ENCODE data around the gene SHMT2. TPM values are rescaled to one million over a fixed set of nuclear protein-coding genes. Genes with fewer than 3 reads are reported as not detected.
"Not testable (repeated sequence)": the region's sequence is repeated elsewhere in the genome, so short reads cannot be mapped to it uniquely, and the experiment has no call there.

SHMT2 gene
- total RNA-seq, 2 donors from 2014 or later: 76.7 to 134 TPM

- H3K4me3 ChIP-seq (ENCODE audit: low read length): peak overlapping the region; percentile 27
- H3K36me3 ChIP-seq (ENCODE audit: control insufficient read depth, insufficient read depth, low read length): peaks cover 28% of the 10 kb centered on the region
- no peak overlapping the region for H3K4me3 Mint-ChIP-seq
- H3K9me3 Mint-ChIP-seq: no peaks in the 10 kb centered on the region
- peaks cover 52% of the 10 kb centered on the region for H3K36me3 Mint-ChIP-seq (ENCODE audit: low read depth)
- WGBS, 2 experiments (ENCODE audit: insufficient coverage in 1 of 2, insufficient read length in 1 of 2): 70 to 100% methylated on average over 2 to 6 of the region's 7 CpGs
- peak; percentile 67 for DNase-seq
- peaks cover 9% of the 10 kb centered on the region for H3K4me1 ChIP-seq (ENCODE audit: control insufficient read depth, insufficient read depth, low read length)
- no peak overlapping the region for H3K9ac ChIP-seq (ENCODE audit: extremely low read depth, low read length, poor library complexity, severe bottlenecking)
- H3K27me3 ChIP-seq (ENCODE audit: control insufficient read depth, insufficient read depth, low read length, poor library complexity, severe bottlenecking): no peaks in the 10 kb centered on the region
- no peaks in the 10 kb centered on the region for H3K9me3 ChIP-seq (ENCODE audit: control insufficient read depth, low read length)
- H3K4me1 Mint-ChIP-seq: peaks cover 26% of the 10 kb centered on the region
- no peaks in the 10 kb centered on the region for H3K27me3 Mint-ChIP-seq (ENCODE audit: insufficient read depth)
- TF ChIP-seq CTCF (conservative IDR thresholded peaks at IDR 0.05): no peak
- peak overlapping the region; percentile 81 for H3K27ac Mint-ChIP-seq
- peak overlapping the region; percentile 34 for H3K27ac ChIP-seq (ENCODE audit: low read depth, low read length)
Observed at GRCh38 chr12:57272337-57273151, 43.0 kb downstream of the SHMT2 start.

GRCh38 chr12:57273516-57273915, 44.0 kb downstream of the SHMT2 start:
- peaks cover 26% of the 10 kb centered on the region for H3K4me1 Mint-ChIP-seq
- Histone ChIP-seq H3K9me3 (ENCODE audit: control insufficient read depth, low read length) (no peaks in the 10 kb centered on the region), H3K27ac (ENCODE audit: low read depth, low read length) (no peak overlapping the region), H3K4me1 (ENCODE audit: control insufficient read depth, insufficient read depth, low read length) (peaks cover 9% of the 10 kb centered on the region), H3K4me3 (ENCODE audit: low read length) (peak overlapping the region; percentile 27), H3K9ac (ENCODE audit: extremely low read depth, low read length, poor library complexity, severe bottlenecking) (no peak overlapping the region), H3K36me3 (ENCODE audit: control insufficient read depth, insufficient read depth, low read length) (peaks cover 28% of the 10 kb centered on the region), H3K27me3 (ENCODE audit: control insufficient read depth, insufficient read depth, low read length, poor library complexity, severe bottlenecking) (no peaks in the 10 kb centered on the region)
- no peak for TF ChIP-seq CTCF (conservative IDR thresholded peaks at IDR 0.05)
- H3K27me3 Mint-ChIP-seq (ENCODE audit: insufficient read depth): no peaks in the 10 kb centered on the region
- peak overlapping the region; percentile 81 for H3K27ac Mint-ChIP-seq
- no peak overlapping the region for H3K4me3 Mint-ChIP-seq
- H3K9me3 Mint-ChIP-seq: no peaks in the 10 kb centered on the region
- peaks cover 49% of the 10 kb centered on the region for H3K36me3 Mint-ChIP-seq (ENCODE audit: low read depth)
- no peak for DNase-seq

- H3K4me3 Mint-ChIP-seq; H3K9me3 Mint-ChIP-seq; H3K27me3 ChIP-seq (ENCODE audit: control insufficient read depth, insufficient read depth, low read length, poor library complexity, severe bottlenecking); H3K9ac ChIP-seq (ENCODE audit: extremely low read depth, low read length, poor library complexity, severe bottlenecking); DNase-seq; H3K9me3 ChIP-seq (ENCODE audit: control insufficient read depth, low read length); H3K27me3 Mint-ChIP-seq (ENCODE audit: insufficient read depth); H3K27ac ChIP-seq (ENCODE audit: low read depth, low read length); H3K4me1 ChIP-seq (ENCODE audit: control insufficient read depth, insufficient read depth, low read length); H3K27ac Mint-ChIP-seq; H3K4me3 ChIP-seq (ENCODE audit: low read length): not testable (repeated sequence)
- peaks cover 33% of the 10 kb centered on the region for H3K4me1 Mint-ChIP-seq
- WGBS, 2 experiments (ENCODE audit: insufficient coverage in 1 of 2, insufficient read length in 1 of 2): 90 to 95% methylated on average over 5 of the region's 6 CpGs
- H3K36me3 Mint-ChIP-seq (ENCODE audit: low read depth): peaks cover 53% of the 10 kb centered on the region
- peaks cover 26% of the 10 kb centered on the region for H3K36me3 ChIP-seq (ENCODE audit: control insufficient read depth, insufficient read depth, low read length)
Observed at GRCh38 chr12:57276233-57276632, 46.7 kb downstream of the SHMT2 start.

All from endodermal cell (in vitro differentiated cells).